HepG2 (cell line): Measurements from ENCODE around the gene ZNF813. TPM values are rescaled to one million over a fixed set of nuclear protein-coding genes. Genes with fewer than 3 reads are reported as not detected.
A peak's percentile ranks its signal among the peaks of the same experiment; 100 is the strongest.

Experiments used
- KDM2A ChIP-seq: sonication (generic); formaldehyde crosslinking; IDR thresholded peaks from 2 replicates; pipeline ENCODE4 v1.4.0; 2020; ENCODE audit warnings: low read depth, missing genetic modification reagents, borderline replicate concordance
- MXD4 ChIP-seq: IDR thresholded peaks from 2 replicates; pipeline ENCODE4 v1.6.1; 2016; ENCODE audit warnings: mild to moderate bottlenecking, missing biosample characterization, missing genetic modification reagents
- NRL ChIP-seq: sonication (generic); formaldehyde crosslinking; IDR thresholded peaks from 2 replicates; pipeline ENCODE4 v1.5.0; 2020; ENCODE audit warnings: missing genetic modification reagents, mild to moderate bottlenecking, moderate library complexity, borderline replicate concordance
- XRCC5 ChIP-seq: fragments of 200-400 bp; formaldehyde crosslinking; optimal IDR thresholded peaks from 2 replicates; pipeline ENCODE3; 2017; ENCODE audit warnings: mild to moderate bottlenecking, low read length
- ZBTB21 ChIP-seq: sonication (generic); formaldehyde crosslinking; IDR thresholded peaks from 2 replicates; pipeline ENCODE4 v1.4.0; 2020; ENCODE audit warnings: missing genetic modification reagents
- ZNF138 ChIP-seq: sonication (generic); formaldehyde crosslinking; IDR thresholded peaks from 2 replicates; pipeline ENCODE4 v1.5.0; 2020; ENCODE audit warnings: mild to moderate bottlenecking, low read depth, missing genetic modification reagents
- ZNF143 ChIP-seq: sonication (generic); formaldehyde crosslinking; IDR thresholded peaks from 2 replicates; pipeline ENCODE4 v1.4.0; 2020; ENCODE audit warnings: missing genetic modification reagents
- ZNF557 ChIP-seq: sonication (generic); formaldehyde crosslinking; IDR thresholded peaks from 2 replicates; pipeline ENCODE4 v1.4.0; 2020; ENCODE audit warnings: missing genetic modification reagents
- ZNF687 ChIP-seq: sonication (generic); formaldehyde crosslinking; IDR thresholded peaks from 2 replicates; pipeline ENCODE4 v1.5.1; 2020; ENCODE audit warnings: mild to moderate bottlenecking, missing genetic modification reagents, moderate library complexity
- ZNF781 ChIP-seq: sonication (generic); formaldehyde crosslinking; IDR thresholded peaks from 2 replicates; pipeline ENCODE4 v1.5.1; 2020; ENCODE audit warnings: borderline replicate concordance, mild to moderate bottlenecking, missing genetic modification reagents; ENCODE audit errors: not compliant biosample characterization
- polyA plus RNA-seq, 8 experiments: library from polyadenylated mRNA; depleted of rRNA in 3 of 8; stranded (reverse) in 7 of 8; unstranded in 1 of 8; fragments of >200 nt; fragmentation: Illumina TruSeq in 4 of 8; extraction: Trizol in 4 of 8; gene quantifications; 2 replicates each; pipeline versions ENCODE4 v1.2.1 to v1.2.3, GENCODE V29; 2011 to 2016; ENCODE audit warnings: low read depth in 4 of 8, missing spikeins in 1 of 8, mixed read lengths in 1 of 8; ENCODE audit not compliant: insufficient read depth in 1 of 8
- total RNA-seq, 5 experiments: library from RNA; depleted of rRNA; stranded (reverse); fragments of >200 nt; fragmentation: Illumina TruSeq; extraction: Trizol; gene quantifications; 2 replicates each; pipeline ENCODE4 v1.2.3, GENCODE V29; 2016; ENCODE audit warnings: low read depth in 1 of 5
- TF ChIP-seq, protein P1 (sequence below): sonication (generic); formaldehyde crosslinking; conservative IDR thresholded peaks from 2 replicates; pipeline ENCODE4 v1.4.0; 2020; ENCODE audit warnings: mild to moderate bottlenecking, missing genetic modification reagents, moderate library complexity
- TF ChIP-seq, protein P2 (sequence below): sonication (generic); formaldehyde crosslinking; IDR thresholded peaks from 2 replicates; pipeline ENCODE4 v1.4.0; 2020; ENCODE audit warnings: mild to moderate bottlenecking, missing genetic modification reagents
- TF ChIP-seq, protein P3 (sequence below): IDR thresholded peaks from 2 replicates; pipeline ENCODE4 v1.6.1; 2016; ENCODE audit warnings: low read depth, control low read depth
- TF ChIP-seq, protein P4 (sequence below): sonication (generic); formaldehyde crosslinking; IDR thresholded peaks from 2 replicates; pipeline ENCODE4 v1.4.0; 2020; ENCODE audit warnings: missing genetic modification reagents
- TF ChIP-seq, protein P5 (sequence below): sonication (generic); formaldehyde crosslinking; IDR thresholded peaks from 2 replicates; pipeline ENCODE4 v1.4.0; 2020; ENCODE audit warnings: missing genetic modification reagents

Gene ZNF813
- total and polyA plus RNA-seq, 2 of the 13 experiments (the other 11 are each of a cell fraction or from before 2014, with no cell fraction given), result 2.1 to 8.9 TPM

DNA sequence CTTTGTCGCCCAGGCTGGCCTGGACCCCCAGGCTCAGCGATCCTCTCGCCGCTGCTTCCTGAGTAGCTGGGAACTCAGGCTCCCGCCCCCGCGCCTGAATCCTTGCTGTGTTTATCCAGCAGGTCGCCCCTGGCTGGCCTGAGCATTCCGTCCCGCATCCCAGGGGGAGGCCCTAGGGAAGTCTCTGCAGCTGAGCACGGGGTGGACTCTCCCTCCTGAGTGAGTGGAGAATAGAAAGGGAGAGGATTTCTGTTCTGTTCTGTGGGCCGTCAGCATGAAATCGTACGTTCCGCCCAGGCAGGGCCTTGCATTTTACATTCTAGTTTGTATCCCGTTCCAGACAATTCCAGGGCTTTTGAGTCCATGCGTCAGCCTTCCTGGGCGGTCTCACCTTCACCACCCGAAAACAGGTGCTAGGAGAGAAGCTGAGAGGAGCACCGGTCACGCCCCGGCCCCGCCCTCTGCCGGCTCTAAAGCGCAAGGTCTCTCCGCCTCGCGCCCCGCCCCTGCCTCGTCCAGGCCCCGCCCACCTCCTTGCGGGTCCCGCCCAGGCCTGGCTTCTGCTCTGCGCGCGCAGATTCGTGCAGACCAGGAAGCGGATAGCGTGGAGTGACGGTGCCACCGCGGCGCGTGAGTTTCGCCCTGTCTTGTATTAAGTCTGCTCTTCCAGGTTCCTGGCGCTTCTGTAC, 36.0 kb upstream of the ZNF813 start, which contains the start of gene ZNF761 (continued):
- TF ChIP-seq, protein P1, sequence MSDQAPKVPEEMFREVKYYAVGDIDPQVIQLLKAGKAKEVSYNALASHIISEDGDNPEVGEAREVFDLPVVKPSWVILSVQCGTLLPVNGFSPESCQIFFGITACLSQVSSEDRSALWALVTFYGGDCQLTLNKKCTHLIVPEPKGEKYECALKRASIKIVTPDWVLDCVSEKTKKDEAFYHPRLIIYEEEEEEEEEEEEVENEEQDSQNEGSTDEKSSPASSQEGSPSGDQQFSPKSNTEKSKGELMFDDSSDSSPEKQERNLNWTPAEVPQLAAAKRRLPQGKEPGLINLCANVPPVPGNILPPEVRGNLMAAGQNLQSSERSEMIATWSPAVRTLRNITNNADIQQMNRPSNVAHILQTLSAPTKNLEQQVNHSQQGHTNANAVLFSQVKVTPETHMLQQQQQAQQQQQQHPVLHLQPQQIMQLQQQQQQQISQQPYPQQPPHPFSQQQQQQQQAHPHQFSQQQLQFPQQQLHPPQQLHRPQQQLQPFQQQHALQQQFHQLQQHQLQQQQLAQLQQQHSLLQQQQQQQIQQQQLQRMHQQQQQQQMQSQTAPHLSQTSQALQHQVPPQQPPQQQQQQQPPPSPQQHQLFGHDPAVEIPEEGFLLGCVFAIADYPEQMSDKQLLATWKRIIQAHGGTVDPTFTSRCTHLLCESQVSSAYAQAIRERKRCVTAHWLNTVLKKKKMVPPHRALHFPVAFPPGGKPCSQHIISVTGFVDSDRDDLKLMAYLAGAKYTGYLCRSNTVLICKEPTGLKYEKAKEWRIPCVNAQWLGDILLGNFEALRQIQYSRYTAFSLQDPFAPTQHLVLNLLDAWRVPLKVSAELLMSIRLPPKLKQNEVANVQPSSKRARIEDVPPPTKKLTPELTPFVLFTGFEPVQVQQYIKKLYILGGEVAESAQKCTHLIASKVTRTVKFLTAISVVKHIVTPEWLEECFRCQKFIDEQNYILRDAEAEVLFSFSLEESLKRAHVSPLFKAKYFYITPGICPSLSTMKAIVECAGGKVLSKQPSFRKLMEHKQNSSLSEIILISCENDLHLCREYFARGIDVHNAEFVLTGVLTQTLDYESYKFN (CRISPR knock-in tag), result peak; percentile 43; the same call in 1 of the 2 replicates
- TF ChIP-seq XRCC5 (peak; percentile 72), ZNF143 (CRISPR knock-in tag) (0 out of 2 replicates have a peak, but pooled peaks have one; percentile 15), ZBTB21 (CRISPR knock-in tag) (no peak), ZNF781 (CRISPR knock-in tag) (no peak), ZNF557 (CRISPR knock-in tag) (no peak), ZNF687 (CRISPR knock-in tag) (peak; percentile 85), ZNF138 (CRISPR knock-in tag) (no peak), NRL (CRISPR knock-in tag) (no peak), KDM2A (CRISPR knock-in tag) (peak; percentile 62; the same call in 1 of the 2 replicates), MXD4 (CRISPR knock-in tag) (peak; percentile 60)
- TF ChIP-seq, protein P2, sequence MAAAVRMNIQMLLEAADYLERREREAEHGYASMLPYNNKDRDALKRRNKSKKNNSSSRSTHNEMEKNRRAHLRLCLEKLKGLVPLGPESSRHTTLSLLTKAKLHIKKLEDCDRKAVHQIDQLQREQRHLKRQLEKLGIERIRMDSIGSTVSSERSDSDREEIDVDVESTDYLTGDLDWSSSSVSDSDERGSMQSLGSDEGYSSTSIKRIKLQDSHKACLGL (CRISPR knock-in tag), result peak; percentile 68; the same call in 1 of the 2 replicates
- TF ChIP-seq, protein P3, sequence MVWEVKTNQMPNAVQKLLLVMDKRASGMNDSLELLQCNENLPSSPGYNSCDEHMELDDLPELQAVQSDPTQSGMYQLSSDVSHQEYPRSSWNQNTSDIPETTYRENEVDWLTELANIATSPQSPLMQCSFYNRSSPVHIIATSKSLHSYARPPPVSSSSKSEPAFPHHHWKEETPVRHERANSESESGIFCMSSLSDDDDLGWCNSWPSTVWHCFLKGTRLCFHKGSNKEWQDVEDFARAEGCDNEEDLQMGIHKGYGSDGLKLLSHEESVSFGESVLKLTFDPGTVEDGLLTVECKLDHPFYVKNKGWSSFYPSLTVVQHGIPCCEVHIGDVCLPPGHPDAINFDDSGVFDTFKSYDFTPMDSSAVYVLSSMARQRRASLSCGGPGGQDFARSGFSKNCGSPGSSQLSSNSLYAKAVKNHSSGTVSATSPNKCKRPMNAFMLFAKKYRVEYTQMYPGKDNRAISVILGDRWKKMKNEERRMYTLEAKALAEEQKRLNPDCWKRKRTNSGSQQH (CRISPR knock-in tag), result peak; percentile 62; the same call in 1 of the 2 replicates
- TF ChIP-seq, protein P4, sequence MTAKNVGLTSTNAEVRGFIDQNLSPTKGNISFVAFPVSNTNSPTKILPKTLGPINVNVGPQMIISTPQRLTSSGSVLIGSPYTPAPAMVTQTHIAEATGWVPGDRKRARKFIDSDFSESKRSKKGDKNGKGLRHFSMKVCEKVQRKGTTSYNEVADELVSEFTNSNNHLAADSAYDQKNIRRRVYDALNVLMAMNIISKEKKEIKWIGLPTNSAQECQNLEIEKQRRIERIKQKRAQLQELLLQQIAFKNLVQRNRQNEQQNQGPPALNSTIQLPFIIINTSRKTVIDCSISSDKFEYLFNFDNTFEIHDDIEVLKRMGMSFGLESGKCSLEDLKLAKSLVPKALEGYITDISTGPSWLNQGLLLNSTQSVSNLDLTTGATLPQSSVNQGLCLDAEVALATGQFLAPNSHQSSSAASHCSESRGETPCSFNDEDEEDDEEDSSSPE (CRISPR knock-in tag), result 0 out of 2 replicates have a peak, but pooled peaks have one; percentile 34
- TF ChIP-seq, protein P5, sequence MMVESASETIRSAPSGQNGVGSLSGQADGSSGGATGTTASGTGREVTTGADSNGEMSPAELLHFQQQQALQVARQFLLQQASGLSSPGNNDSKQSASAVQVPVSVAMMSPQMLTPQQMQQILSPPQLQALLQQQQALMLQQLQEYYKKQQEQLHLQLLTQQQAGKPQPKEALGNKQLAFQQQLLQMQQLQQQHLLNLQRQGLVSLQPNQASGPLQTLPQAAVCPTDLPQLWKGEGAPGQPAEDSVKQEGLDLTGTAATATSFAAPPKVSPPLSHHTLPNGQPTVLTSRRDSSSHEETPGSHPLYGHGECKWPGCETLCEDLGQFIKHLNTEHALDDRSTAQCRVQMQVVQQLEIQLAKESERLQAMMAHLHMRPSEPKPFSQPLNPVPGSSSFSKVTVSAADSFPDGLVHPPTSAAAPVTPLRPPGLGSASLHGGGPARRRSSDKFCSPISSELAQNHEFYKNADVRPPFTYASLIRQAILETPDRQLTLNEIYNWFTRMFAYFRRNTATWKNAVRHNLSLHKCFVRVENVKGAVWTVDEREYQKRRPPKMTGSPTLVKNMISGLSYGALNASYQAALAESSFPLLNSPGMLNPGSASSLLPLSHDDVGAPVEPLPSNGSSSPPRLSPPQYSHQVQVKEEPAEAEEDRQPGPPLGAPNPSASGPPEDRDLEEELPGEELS (CRISPR knock-in tag), result peak; percentile 43
